Measurements from ENCODE around the gene KAZN. TPM values are rescaled to one million over a fixed set of nuclear protein-coding genes. Genes with fewer than 3 reads are reported as not detected.
"Not testable (repeated sequence)": the region's sequence is repeated elsewhere in the genome, so short reads cannot be mapped to it uniquely, and the experiment has no call there.

The KAZN gene
- total RNA-seq, 1 donor from 2014 or later = 33.5 TPM

GRCh38 chr1:15038232-15039016 lies 439.9 kb downstream of the KAZN start:
- DNase-seq = no peak
- TF ChIP-seq, protein P1, sequence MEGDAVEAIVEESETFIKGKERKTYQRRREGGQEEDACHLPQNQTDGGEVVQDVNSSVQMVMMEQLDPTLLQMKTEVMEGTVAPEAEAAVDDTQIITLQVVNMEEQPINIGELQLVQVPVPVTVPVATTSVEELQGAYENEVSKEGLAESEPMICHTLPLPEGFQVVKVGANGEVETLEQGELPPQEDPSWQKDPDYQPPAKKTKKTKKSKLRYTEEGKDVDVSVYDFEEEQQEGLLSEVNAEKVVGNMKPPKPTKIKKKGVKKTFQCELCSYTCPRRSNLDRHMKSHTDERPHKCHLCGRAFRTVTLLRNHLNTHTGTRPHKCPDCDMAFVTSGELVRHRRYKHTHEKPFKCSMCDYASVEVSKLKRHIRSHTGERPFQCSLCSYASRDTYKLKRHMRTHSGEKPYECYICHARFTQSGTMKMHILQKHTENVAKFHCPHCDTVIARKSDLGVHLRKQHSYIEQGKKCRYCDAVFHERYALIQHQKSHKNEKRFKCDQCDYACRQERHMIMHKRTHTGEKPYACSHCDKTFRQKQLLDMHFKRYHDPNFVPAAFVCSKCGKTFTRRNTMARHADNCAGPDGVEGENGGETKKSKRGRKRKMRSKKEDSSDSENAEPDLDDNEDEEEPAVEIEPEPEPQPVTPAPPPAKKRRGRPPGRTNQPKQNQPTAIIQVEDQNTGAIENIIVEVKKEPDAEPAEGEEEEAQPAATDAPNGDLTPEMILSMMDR (IDR thresholded peaks at IDR 0.05) = peak; percentile 26
- Histone ChIP-seq H3K4me3 (no peak overlapping the region), H3K27ac (no peak overlapping the region), H3K4me1 (no peaks in the 10 kb centered on the region), H3K27me3 (no peaks in the 10 kb centered on the region), H3K36me3 (no peaks in the 10 kb centered on the region), H3K9me3 (no peaks in the 10 kb centered on the region)
- ATAC-seq = peak; percentile 33
- intact Hi-C loops (cut with DNase I) = no loop called here

GRCh38 chr1:15039017-15039648 lies 440.6 kb downstream of the KAZN start:
- Histone ChIP-seq H3K4me1 (no peaks in the 10 kb centered on the region), H3K4me3 (no peak overlapping the region), H3K9me3 (no peaks in the 10 kb centered on the region), H3K36me3 (no peaks in the 10 kb centered on the region), H3K27me3 (no peaks in the 10 kb centered on the region), H3K27ac (no peak overlapping the region)
- ATAC-seq (no peak), DNase-seq (no peak)
- TF ChIP-seq, protein P1 (IDR thresholded peaks at IDR 0.05) = no peak
- intact Hi-C loops (cut with DNase I) = no loop called here

GRCh38 chr1:15039901-15040300 lies 441.4 kb downstream of the KAZN start:
- Histone ChIP-seq H3K9me3 (no peaks in the 10 kb centered on the region), H3K4me1 (no peaks in the 10 kb centered on the region), H3K27ac (no peak overlapping the region), H3K4me3 (no peak overlapping the region), H3K36me3 (peaks cover 7% of the 10 kb centered on the region), H3K27me3 (no peaks in the 10 kb centered on the region)
- TF ChIP-seq, protein P1 (IDR thresholded peaks at IDR 0.05) = no peak
- intact Hi-C loops (cut with DNase I) = loop anchor here (10.0 kb wide), 1 partner anchor 255 kb away; no protein-coding TSS in a partner anchor
- no peak for DNase-seq
- ATAC-seq = no peak

- DNase-seq, H3K27me3 ChIP-seq, H3K27ac ChIP-seq, ATAC-seq, H3K4me1 ChIP-seq, H3K36me3 ChIP-seq, H3K4me3 ChIP-seq, H3K9me3 ChIP-seq: not testable (repeated sequence)
- intact Hi-C loops (cut with DNase I) = loop anchor here (10.0 kb wide), 1 partner anchor 256 kb away; no protein-coding TSS in a partner anchor
These were observed 442.2 kb downstream of the KAZN start for GRCh38 chr1:15040685-15041084.

GRCh38 chr1:15042866-15043265 lies 444.4 kb downstream of the KAZN start:
- H3K9me3 ChIP-seq = no peaks in the 10 kb centered on the region

More at GRCh38 chr1:15042866-15043265, 444.4 kb downstream of the KAZN start:
- intact Hi-C loops (cut with DNase I) = loop anchor here (10.0 kb wide), 1 partner anchor 258 kb away; no protein-coding TSS in a partner anchor
- ATAC-seq (no peak), DNase-seq (no peak)
- H3K4me3 ChIP-seq = no peak overlapping the region
- H3K27me3 ChIP-seq = no peaks in the 10 kb centered on the region
- TF ChIP-seq, protein P1 (IDR thresholded peaks at IDR 0.05) = no peak
- peaks cover 8% of the 10 kb centered on the region for H3K36me3 ChIP-seq
- H3K27ac ChIP-seq = no peak overlapping the region
- peaks cover 4% of the 10 kb centered on the region for H3K4me1 ChIP-seq

Measured in upper lobe of right lung (tissue), 1 donor.